ENCODE measurements around the gene RASGRF2.

- TF ChIP-seq ZBTB7A (IDR thresholded peaks at IDR 0.05; ENCODE audit: low read depth) (no peak), EP300 (IDR thresholded peaks at IDR 0.05; ENCODE audit: borderline replicate concordance) (no peak), NFIC (IDR thresholded peaks at IDR 0.05) (no peak), REST (IDR thresholded peaks at IDR 0.05; ENCODE audit: low read depth) (no peak), YY1 (IDR thresholded peaks at IDR 0.05; ENCODE audit: low read depth) (no peak), CREB1 (IDR thresholded peaks at IDR 0.05; ENCODE audit: low read depth) (no peak), RAD21 (IDR thresholded peaks at IDR 0.05; ENCODE audit: low read depth) (no peak), TEAD4 (IDR thresholded peaks at IDR 0.05) (no peak), TCF12 (IDR thresholded peaks at IDR 0.05; ENCODE audit: low read depth) (no peak), MAX (IDR thresholded peaks at IDR 0.05) (no peak), TAF1 (IDR thresholded peaks at IDR 0.05; ENCODE audit: low read depth) (no peak)
Measured at GRCh38 chr5:81038495-81038894, 78.3 kb downstream of the RASGRF2 start.

Data from Ishikawa (cell line).